Measurements from ENCODE around the gene NDP.

Gene NDP

DNA sequence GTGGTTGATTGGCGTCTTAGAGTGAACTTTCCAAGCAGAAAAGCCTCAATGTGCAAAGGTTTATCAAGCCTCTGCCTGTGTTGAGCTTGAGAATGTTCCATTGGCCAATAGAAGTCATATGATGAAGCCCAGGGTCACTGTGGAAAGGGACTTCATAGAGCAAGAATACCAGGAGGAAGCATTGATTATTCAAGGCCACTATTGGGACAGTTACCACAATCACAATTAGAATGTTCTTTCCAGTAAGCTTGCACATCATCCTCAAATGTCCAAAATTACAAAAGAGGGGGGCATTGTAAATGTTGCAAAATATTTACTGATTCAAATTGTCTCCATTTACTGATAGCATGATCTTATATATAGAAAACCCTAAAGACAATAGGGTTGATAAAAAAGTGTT is 32.9 kb upstream of the NDP start:
- TF ChIP-seq, protein P1, sequence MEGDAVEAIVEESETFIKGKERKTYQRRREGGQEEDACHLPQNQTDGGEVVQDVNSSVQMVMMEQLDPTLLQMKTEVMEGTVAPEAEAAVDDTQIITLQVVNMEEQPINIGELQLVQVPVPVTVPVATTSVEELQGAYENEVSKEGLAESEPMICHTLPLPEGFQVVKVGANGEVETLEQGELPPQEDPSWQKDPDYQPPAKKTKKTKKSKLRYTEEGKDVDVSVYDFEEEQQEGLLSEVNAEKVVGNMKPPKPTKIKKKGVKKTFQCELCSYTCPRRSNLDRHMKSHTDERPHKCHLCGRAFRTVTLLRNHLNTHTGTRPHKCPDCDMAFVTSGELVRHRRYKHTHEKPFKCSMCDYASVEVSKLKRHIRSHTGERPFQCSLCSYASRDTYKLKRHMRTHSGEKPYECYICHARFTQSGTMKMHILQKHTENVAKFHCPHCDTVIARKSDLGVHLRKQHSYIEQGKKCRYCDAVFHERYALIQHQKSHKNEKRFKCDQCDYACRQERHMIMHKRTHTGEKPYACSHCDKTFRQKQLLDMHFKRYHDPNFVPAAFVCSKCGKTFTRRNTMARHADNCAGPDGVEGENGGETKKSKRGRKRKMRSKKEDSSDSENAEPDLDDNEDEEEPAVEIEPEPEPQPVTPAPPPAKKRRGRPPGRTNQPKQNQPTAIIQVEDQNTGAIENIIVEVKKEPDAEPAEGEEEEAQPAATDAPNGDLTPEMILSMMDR (IDR thresholded peaks at IDR 0.05; ENCODE audit: low read length), result no peak
- TF ChIP-seq EZH2 (IDR thresholded peaks at IDR 0.05; ENCODE audit: borderline replicate concordance, low read length), result no peak
- Histone ChIP-seq H3K27ac (ENCODE audit: low read depth, low read length, poor library complexity, severe bottlenecking) (no peak overlapping the region), H3F3A (ENCODE audit: insufficient read depth, low read length) (no peaks in the 10 kb centered on the region), H4K20me1 (ENCODE audit: insufficient read depth, low read length) (no peaks in the 10 kb centered on the region), H3K9me2 (ENCODE audit: low read depth, low read length) (no peaks in the 10 kb centered on the region), H3K4me1 (ENCODE audit: insufficient read depth, low read length, severe bottlenecking) (no peaks in the 10 kb centered on the region), H2AFZ (ENCODE audit: low read length) (no peak overlapping the region), H3K9me3 (ENCODE audit: low read length) (no peaks in the 10 kb centered on the region), H3K79me2 (ENCODE audit: insufficient read depth, low read length) (no peaks in the 10 kb centered on the region), H3K4me3 (ENCODE audit: low read depth, low read length, poor library complexity, severe bottlenecking) (no peak overlapping the region), H3K9ac (ENCODE audit: low read length) (no peak overlapping the region), H3K36me3 (ENCODE audit: insufficient read depth, low read length) (no peaks in the 10 kb centered on the region), H3K4me2 (ENCODE audit: low read length) (no peak overlapping the region), H3K27me3 (ENCODE audit: insufficient read depth, low read length) (no peaks in the 10 kb centered on the region)

DNA sequence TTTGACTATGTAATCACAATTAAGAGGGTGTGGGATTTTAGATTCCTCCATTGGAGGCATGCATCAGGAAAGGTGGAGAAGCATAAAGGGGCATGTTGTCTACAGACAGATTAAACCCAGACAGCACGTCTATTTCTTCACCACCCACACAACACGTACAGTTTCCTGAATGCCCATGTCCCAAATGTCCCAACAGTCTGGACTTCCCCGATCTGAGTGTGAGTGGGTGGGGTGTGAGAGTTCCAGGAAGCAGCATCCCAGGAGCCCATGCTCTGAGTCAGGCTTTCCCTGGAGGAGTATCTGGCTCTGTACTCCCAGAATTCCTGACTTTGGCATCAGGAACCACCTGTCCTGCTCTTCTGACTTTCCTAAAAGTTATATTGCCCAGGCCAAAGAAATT is 30.8 kb upstream of the NDP start:
- no peak for TF ChIP-seq EZH2 (IDR thresholded peaks at IDR 0.05; ENCODE audit: borderline replicate concordance, low read length)
- TF ChIP-seq, protein P1 (IDR thresholded peaks at IDR 0.05; ENCODE audit: low read length), result no peak
- H3F3A ChIP-seq (ENCODE audit: insufficient read depth, low read length), result no peaks in the 10 kb centered on the region
- H3K9me2 ChIP-seq (ENCODE audit: low read depth, low read length), result no peaks in the 10 kb centered on the region
- H4K20me1 ChIP-seq (ENCODE audit: insufficient read depth, low read length), result no peaks in the 10 kb centered on the region
- H3K4me1 ChIP-seq (ENCODE audit: insufficient read depth, low read length, severe bottlenecking), result no peaks in the 10 kb centered on the region
- no peak overlapping the region for H3K4me2 ChIP-seq (ENCODE audit: low read length)
- no peaks in the 10 kb centered on the region for H3K9me3 ChIP-seq (ENCODE audit: low read length)
- no peaks in the 10 kb centered on the region for H3K79me2 ChIP-seq (ENCODE audit: insufficient read depth, low read length)
- H3K27me3 ChIP-seq (ENCODE audit: insufficient read depth, low read length), result no peaks in the 10 kb centered on the region
- H3K4me3 ChIP-seq (ENCODE audit: low read depth, low read length, poor library complexity, severe bottlenecking), result no peak overlapping the region
- H2AFZ ChIP-seq (ENCODE audit: low read length), result no peak overlapping the region
- no peaks in the 10 kb centered on the region for H3K36me3 ChIP-seq (ENCODE audit: insufficient read depth, low read length)
- no peak overlapping the region for H3K9ac ChIP-seq (ENCODE audit: low read length)
- H3K27ac ChIP-seq (ENCODE audit: low read depth, low read length, poor library complexity, severe bottlenecking), result no peak overlapping the region

DNA sequence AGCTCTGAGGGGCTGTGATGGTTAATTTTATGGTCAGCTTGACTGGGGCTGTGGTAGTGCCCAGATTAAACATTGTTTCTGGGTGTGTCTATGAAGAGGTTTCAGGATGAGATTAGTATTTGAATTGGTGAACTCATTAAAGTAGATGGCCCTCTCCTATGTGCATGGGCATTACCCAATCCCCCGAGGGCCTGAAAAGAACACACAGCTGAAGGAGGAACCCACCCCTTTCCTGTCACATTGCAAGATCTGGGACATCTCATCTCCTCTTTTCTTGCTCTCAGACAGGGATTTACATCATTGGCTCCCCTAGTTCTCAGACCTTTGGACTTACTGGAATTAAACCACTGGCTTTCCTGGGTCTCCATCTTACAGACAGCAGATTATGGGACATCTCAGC is 29.4 kb upstream of the NDP start:
- Histone ChIP-seq H3K4me2 (ENCODE audit: low read length) (no peak overlapping the region), H4K20me1 (ENCODE audit: insufficient read depth, low read length) (no peaks in the 10 kb centered on the region), H2AFZ (ENCODE audit: low read length) (no peak overlapping the region), H3K27me3 (ENCODE audit: insufficient read depth, low read length) (no peaks in the 10 kb centered on the region), H3F3A (ENCODE audit: insufficient read depth, low read length) (no peaks in the 10 kb centered on the region), H3K4me1 (ENCODE audit: insufficient read depth, low read length, severe bottlenecking) (no peaks in the 10 kb centered on the region), H3K4me3 (ENCODE audit: low read depth, low read length, poor library complexity, severe bottlenecking) (no peak overlapping the region), H3K36me3 (ENCODE audit: insufficient read depth, low read length) (no peaks in the 10 kb centered on the region), H3K79me2 (ENCODE audit: insufficient read depth, low read length) (no peaks in the 10 kb centered on the region), H3K27ac (ENCODE audit: low read depth, low read length, poor library complexity, severe bottlenecking) (no peak overlapping the region), H3K9me2 (ENCODE audit: low read depth, low read length) (no peaks in the 10 kb centered on the region), H3K9ac (ENCODE audit: low read length) (no peak overlapping the region), H3K9me3 (ENCODE audit: low read length) (no peaks in the 10 kb centered on the region)
- no peak for TF ChIP-seq EZH2 (IDR thresholded peaks at IDR 0.05; ENCODE audit: borderline replicate concordance, low read length)
- TF ChIP-seq, protein P1 (IDR thresholded peaks at IDR 0.05; ENCODE audit: low read length), result no peak
